ENCODE measurements around the gene TRAF2. TPM values are rescaled to one million over a fixed set of nuclear protein-coding genes. Genes with fewer than 3 reads are reported as not detected.

The TRAF2 gene
- total RNA-seq, 1 experiment from 2014 or later = 11.5 TPM

GRCh38 chr9:136847826-136848392 is 38.4 kb upstream of the TRAF2 start:
- BruUV-seq (replicated peaks) = no TSS peak
- Histone ChIP-seq H3K4me1 (ENCODE audit: insufficient read depth, low read length) (peaks cover 8% of the 10 kb centered on the region), H3K9me2 (replicated peaks; ENCODE audit: low read length) (no peaks in the 10 kb centered on the region), H3F3A (ENCODE audit: low read length, unreplicated experiment) (no peaks in the 10 kb centered on the region), H3K9ac (ENCODE audit: low read length) (peak overlapping the region; percentile 77), H4K20me1 (ENCODE audit: low read length) (no peaks in the 10 kb centered on the region), H3K4me2 (ENCODE audit: low read length) (peak overlapping the region; percentile 92), H3K4me3 (ENCODE audit: low read length) (peak overlapping the region; percentile 87), H3K36me3 (ENCODE audit: low read depth, low read length) (no peaks in the 10 kb centered on the region), H3K27me3 (ENCODE audit: low read length) (no peaks in the 10 kb centered on the region), H2AFZ (ENCODE audit: low read length) (peak overlapping the region; percentile 67), H3K27ac (ENCODE audit: low read length) (peak overlapping the region; percentile 79; the same call in 1 of the 2 replicates), H3K79me2 (ENCODE audit: low read length) (no peaks in the 10 kb centered on the region), H3K9me3 (ENCODE audit: low read length) (no peaks in the 10 kb centered on the region)
- POLR2A ChIA-PET (ENCODE audit: unreplicated experiment) = interaction anchor here (0.6 kb wide), 1 partner anchor 47 kb away, joined by 3 read pairs; no protein-coding TSS in a partner anchor
- TF ChIP-seq EZH2phosphoT487 (IDR thresholded peaks at IDR 0.05; ENCODE audit: borderline replicate concordance, low read length) (peak; percentile 58), EZH2 (IDR thresholded peaks at IDR 0.05; ENCODE audit: low read length, unreplicated experiment) (no peak)
- ATAC-seq (peak; percentile 44), DNase-seq (peak; percentile 78)
- CTCF ChIA-PET = no interaction called here
- intact Hi-C loops (cut with micrococcal nuclease) = loop anchor here (10.0 kb wide), 1 partner anchor 147 kb away; the partner anchor contains the start of genes CLIC3 and PAXX

DNA sequence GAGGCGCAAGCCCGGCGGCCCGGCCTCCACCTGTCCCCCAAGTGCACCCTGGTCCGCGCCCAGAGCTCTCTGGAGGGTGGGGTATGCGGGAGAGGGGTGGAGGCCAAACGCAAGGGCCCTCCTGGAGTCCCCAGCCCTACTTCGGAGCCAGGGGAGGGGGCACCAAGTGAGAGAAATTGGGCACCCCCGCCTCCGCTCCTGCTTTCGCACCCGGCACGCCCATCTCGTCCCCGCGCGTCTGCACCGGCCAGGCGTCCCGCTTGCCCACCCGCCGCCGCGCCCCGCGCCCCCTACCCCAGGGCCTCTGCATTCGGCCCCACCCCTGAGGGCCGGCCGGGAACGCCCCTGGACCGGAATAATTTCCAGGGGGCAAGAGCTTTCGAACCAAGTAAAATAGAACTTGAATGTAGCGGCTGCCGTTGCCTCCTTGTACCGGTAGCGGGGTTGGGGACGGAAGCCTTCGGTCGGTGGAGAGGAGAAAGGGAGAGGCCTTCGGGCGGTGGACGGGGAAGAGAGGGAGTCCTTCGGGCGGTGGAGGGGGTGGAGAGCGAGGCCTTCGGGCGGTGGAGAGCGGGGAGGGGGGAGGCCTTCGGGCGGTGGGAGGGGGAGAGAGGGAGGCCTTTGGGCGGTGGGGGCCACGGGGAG is 37.8 kb upstream of the TRAF2 start:
- H3K4me3 ChIP-seq (ENCODE audit: low read length) = peak overlapping the region; percentile 87
- CTCF ChIA-PET = no interaction called here
- H3K27ac ChIP-seq (ENCODE audit: low read length) = peak overlapping the region; percentile 79
- peak overlapping the region; percentile 67 for H2AFZ ChIP-seq (ENCODE audit: low read length)
- no peaks in the 10 kb centered on the region for H3K79me2 ChIP-seq (ENCODE audit: low read length)
- peak overlapping the region; percentile 92 for H3K4me2 ChIP-seq (ENCODE audit: low read length)
- intact Hi-C loops (cut with micrococcal nuclease) = loop anchor here (10.0 kb wide), 1 partner anchor 146 kb away; the partner anchor contains the start of genes CLIC3 and PAXX
- DNase-seq (peak; percentile 31), ATAC-seq (peak; percentile 2)
- H3K4me1 ChIP-seq (ENCODE audit: insufficient read depth, low read length) = peaks cover 8% of the 10 kb centered on the region
- no peaks in the 10 kb centered on the region for H3K9me2 ChIP-seq (replicated peaks; ENCODE audit: low read length)
- TSS peak; percentile 59 for BruUV-seq (replicated peaks)
- TF ChIP-seq EZH2 (IDR thresholded peaks at IDR 0.05; ENCODE audit: low read length, unreplicated experiment) (no peak), EZH2phosphoT487 (IDR thresholded peaks at IDR 0.05; ENCODE audit: borderline replicate concordance, low read length) (no peak)
- TF ChIP-seq, protein P1, sequence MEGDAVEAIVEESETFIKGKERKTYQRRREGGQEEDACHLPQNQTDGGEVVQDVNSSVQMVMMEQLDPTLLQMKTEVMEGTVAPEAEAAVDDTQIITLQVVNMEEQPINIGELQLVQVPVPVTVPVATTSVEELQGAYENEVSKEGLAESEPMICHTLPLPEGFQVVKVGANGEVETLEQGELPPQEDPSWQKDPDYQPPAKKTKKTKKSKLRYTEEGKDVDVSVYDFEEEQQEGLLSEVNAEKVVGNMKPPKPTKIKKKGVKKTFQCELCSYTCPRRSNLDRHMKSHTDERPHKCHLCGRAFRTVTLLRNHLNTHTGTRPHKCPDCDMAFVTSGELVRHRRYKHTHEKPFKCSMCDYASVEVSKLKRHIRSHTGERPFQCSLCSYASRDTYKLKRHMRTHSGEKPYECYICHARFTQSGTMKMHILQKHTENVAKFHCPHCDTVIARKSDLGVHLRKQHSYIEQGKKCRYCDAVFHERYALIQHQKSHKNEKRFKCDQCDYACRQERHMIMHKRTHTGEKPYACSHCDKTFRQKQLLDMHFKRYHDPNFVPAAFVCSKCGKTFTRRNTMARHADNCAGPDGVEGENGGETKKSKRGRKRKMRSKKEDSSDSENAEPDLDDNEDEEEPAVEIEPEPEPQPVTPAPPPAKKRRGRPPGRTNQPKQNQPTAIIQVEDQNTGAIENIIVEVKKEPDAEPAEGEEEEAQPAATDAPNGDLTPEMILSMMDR (conservative IDR thresholded peaks at IDR 0.05; ENCODE audit: low read depth, low read length) = no peak
- H4K20me1 ChIP-seq (ENCODE audit: low read length) = no peaks in the 10 kb centered on the region
- H3K27me3 ChIP-seq (ENCODE audit: low read length) = no peaks in the 10 kb centered on the region
- H3K9me3 ChIP-seq (ENCODE audit: low read length) = no peaks in the 10 kb centered on the region
- H3K36me3 ChIP-seq (ENCODE audit: low read depth, low read length) = no peaks in the 10 kb centered on the region
- peak overlapping the region; percentile 77 for H3K9ac ChIP-seq (ENCODE audit: low read length)
- POLR2A ChIA-PET (ENCODE audit: unreplicated experiment) = interaction anchor here (0.6 kb wide), 1 partner anchor 48 kb away, joined by 3 read pairs; no protein-coding TSS in a partner anchor
- H3F3A ChIP-seq (ENCODE audit: low read length, unreplicated experiment) = no peaks in the 10 kb centered on the region

DNA sequence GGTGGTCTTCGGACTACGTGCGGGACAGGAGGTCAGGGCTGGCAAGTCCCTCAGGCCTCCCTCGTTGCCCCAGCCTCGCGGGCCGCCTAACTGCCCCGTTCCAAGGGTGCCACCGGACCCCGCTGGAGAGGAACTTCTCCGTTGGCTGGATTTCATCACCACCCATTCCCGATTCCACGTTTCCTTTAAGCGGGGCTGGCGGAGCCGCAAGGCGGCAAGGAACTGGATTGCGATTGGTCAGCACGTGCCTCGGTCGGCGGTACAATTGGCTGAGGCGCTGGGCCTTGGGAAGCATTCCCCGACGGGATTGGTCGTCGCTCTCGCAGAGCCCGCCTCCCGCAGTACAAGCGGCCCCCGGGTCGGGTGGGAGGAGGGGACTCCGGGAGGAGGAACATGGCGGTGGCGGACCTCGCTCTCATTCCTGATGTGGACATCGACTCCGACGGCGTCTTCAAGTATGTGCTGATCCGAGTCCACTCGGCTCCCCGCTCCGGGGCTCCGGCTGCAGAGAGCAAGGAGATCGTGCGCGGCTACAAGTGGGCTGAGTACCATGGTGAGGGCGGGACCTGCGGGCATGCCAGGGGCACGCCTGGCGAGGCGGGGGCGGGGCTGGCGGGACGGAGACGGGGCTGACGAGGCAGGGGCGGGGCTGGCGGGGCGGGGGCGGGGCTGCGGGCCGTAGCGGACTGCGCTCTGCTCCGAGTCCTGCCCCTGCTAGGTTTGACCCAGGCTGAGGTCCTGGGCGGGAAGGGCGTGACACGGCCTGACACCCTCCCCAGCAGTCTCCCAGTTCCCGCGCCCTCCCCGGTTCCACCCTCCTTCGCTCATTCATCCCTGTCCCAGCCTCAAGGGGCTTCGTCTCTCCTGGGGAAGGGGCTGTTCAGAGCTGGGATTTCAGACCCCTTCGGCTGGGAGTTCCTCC is 37.0 kb upstream of the TRAF2 start, which contains the start of gene PHPT1:
PHPT1 (plus strand) TSS at position 372 of the 922 bp plus-strand sequence; CDS start at position 394, 22 bp downstream.
- Histone ChIP-seq H3K27ac (ENCODE audit: low read length) (peak within 1 kb of the TSS; percentile 79), H3K4me3 (ENCODE audit: low read length) (peak within 1 kb of the TSS; percentile 87), H3K36me3 (ENCODE audit: low read depth, low read length) (no peaks in the 10 kb centered on the region), H3K9me2 (replicated peaks; ENCODE audit: low read length) (no peaks in the 10 kb centered on the region), H4K20me1 (ENCODE audit: low read length) (no peaks in the 10 kb centered on the region), H3F3A (ENCODE audit: low read length, unreplicated experiment) (no peaks in the 10 kb centered on the region), H2AFZ (ENCODE audit: low read length) (peak within 1 kb of the TSS; percentile 71), H3K79me2 (ENCODE audit: low read length) (no peaks in the 10 kb centered on the region), H3K27me3 (ENCODE audit: low read length) (no peaks in the 10 kb centered on the region), H3K9me3 (ENCODE audit: low read length) (no peaks in the 10 kb centered on the region), H3K9ac (ENCODE audit: low read length) (peak within 1 kb of the TSS; percentile 77), H3K4me2 (ENCODE audit: low read length) (peak within 1 kb of the TSS; percentile 96), H3K4me1 (ENCODE audit: insufficient read depth, low read length) (peaks cover 8% of the 10 kb centered on the region)
- CTCF ChIA-PET = no interaction called here
- peak; percentile 66 for ATAC-seq
- no TSS peak for BruUV-seq (replicated peaks)
- TF ChIP-seq, protein P1 (conservative IDR thresholded peaks at IDR 0.05; ENCODE audit: low read depth, low read length) = no peak
- TF ChIP-seq EZH2phosphoT487 (IDR thresholded peaks at IDR 0.05; ENCODE audit: borderline replicate concordance, low read length) (no peak), EZH2 (IDR thresholded peaks at IDR 0.05; ENCODE audit: low read length, unreplicated experiment) (no peak)
- POLR2A ChIA-PET (ENCODE audit: unreplicated experiment) = no interaction called here
- DNase-seq = peak; percentile 97
- intact Hi-C loops (cut with micrococcal nuclease) = loop anchor here (10.0 kb wide), 1 partner anchor 146 kb away; the partner anchor contains the start of genes CLIC3 and PAXX

Measured in PC-3 (cell line).